Measurements from ENCODE around the gene DDX1. TPM values are rescaled to one million over a fixed set of nuclear protein-coding genes. Genes with fewer than 3 reads are reported as not detected.

DDX1 gene
- total RNA-seq, 1 experiment from 2014 or later: 62.6 TPM

GRCh38 chr2:15658911-15659310, 67.2 kb downstream of the DDX1 start:
- H3K9me2 ChIP-seq (replicated peaks; ENCODE audit: low read length): no peaks in the 10 kb centered on the region
- no peak overlapping the region for H3K4me2 ChIP-seq (ENCODE audit: low read length)
- H3F3A ChIP-seq (ENCODE audit: low read length, unreplicated experiment): no peaks in the 10 kb centered on the region
- H3K79me2 ChIP-seq (ENCODE audit: low read length): no peaks in the 10 kb centered on the region
- no peaks in the 10 kb centered on the region for H3K36me3 ChIP-seq (ENCODE audit: low read depth, low read length)
- intact Hi-C loops (cut with micrococcal nuclease): no loop called here
- H3K9me3 ChIP-seq (ENCODE audit: low read length): no peaks in the 10 kb centered on the region
- TF ChIP-seq, protein P1, sequence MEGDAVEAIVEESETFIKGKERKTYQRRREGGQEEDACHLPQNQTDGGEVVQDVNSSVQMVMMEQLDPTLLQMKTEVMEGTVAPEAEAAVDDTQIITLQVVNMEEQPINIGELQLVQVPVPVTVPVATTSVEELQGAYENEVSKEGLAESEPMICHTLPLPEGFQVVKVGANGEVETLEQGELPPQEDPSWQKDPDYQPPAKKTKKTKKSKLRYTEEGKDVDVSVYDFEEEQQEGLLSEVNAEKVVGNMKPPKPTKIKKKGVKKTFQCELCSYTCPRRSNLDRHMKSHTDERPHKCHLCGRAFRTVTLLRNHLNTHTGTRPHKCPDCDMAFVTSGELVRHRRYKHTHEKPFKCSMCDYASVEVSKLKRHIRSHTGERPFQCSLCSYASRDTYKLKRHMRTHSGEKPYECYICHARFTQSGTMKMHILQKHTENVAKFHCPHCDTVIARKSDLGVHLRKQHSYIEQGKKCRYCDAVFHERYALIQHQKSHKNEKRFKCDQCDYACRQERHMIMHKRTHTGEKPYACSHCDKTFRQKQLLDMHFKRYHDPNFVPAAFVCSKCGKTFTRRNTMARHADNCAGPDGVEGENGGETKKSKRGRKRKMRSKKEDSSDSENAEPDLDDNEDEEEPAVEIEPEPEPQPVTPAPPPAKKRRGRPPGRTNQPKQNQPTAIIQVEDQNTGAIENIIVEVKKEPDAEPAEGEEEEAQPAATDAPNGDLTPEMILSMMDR (conservative IDR thresholded peaks at IDR 0.05; ENCODE audit: low read depth, low read length): no peak
- TF ChIP-seq EZH2 (IDR thresholded peaks at IDR 0.05; ENCODE audit: low read length, unreplicated experiment) (no peak), EZH2phosphoT487 (IDR thresholded peaks at IDR 0.05; ENCODE audit: borderline replicate concordance, low read length) (no peak)
- ChIA-PET CTCF (no interaction called here), POLR2A (ENCODE audit: unreplicated experiment) (no interaction called here)
- no peak overlapping the region for H3K27ac ChIP-seq (ENCODE audit: low read length)
- no TSS peak for BruUV-seq (replicated peaks)
- ATAC-seq: no peak
- H3K27me3 ChIP-seq (ENCODE audit: low read length): peaks cover 96% of the 10 kb centered on the region
- no peak overlapping the region for H2AFZ ChIP-seq (ENCODE audit: low read length)
- H3K9ac ChIP-seq (ENCODE audit: low read length): no peak overlapping the region
- H3K4me1 ChIP-seq (ENCODE audit: insufficient read depth, low read length): no peaks in the 10 kb centered on the region
- no peak overlapping the region for H3K4me3 ChIP-seq (ENCODE audit: low read length)
- no peaks in the 10 kb centered on the region for H4K20me1 ChIP-seq (ENCODE audit: low read length)
- DNase-seq: no peak

GRCh38 chr2:15660491-15661294, 69.0 kb downstream of the DDX1 start:
- ATAC-seq: no peak

GRCh38 chr2:15661295-15661569, 69.6 kb downstream of the DDX1 start:
- no peaks in the 10 kb centered on the region for H4K20me1 ChIP-seq (ENCODE audit: low read length)
- no peaks in the 10 kb centered on the region for H3F3A ChIP-seq (ENCODE audit: low read length, unreplicated experiment)
- no peaks in the 10 kb centered on the region for H3K9me3 ChIP-seq (ENCODE audit: low read length)
- H3K4me1 ChIP-seq (ENCODE audit: insufficient read depth, low read length): no peaks in the 10 kb centered on the region
- no TSS peak for BruUV-seq (replicated peaks)
- H3K9ac ChIP-seq (ENCODE audit: low read length): no peak overlapping the region
- peaks cover 96% of the 10 kb centered on the region for H3K27me3 ChIP-seq (ENCODE audit: low read length)
- POLR2A ChIA-PET (ENCODE audit: unreplicated experiment): no interaction called here
- H3K9me2 ChIP-seq (replicated peaks; ENCODE audit: low read length): no peaks in the 10 kb centered on the region
- intact Hi-C loops (cut with micrococcal nuclease): no loop called here
- H3K4me3 ChIP-seq (ENCODE audit: low read length): no peak overlapping the region
- H3K79me2 ChIP-seq (ENCODE audit: low read length): no peaks in the 10 kb centered on the region
- TF ChIP-seq, protein P1 (conservative IDR thresholded peaks at IDR 0.05; ENCODE audit: low read depth, low read length): no peak
- no peak for TF ChIP-seq EZH2phosphoT487 (IDR thresholded peaks at IDR 0.05; ENCODE audit: borderline replicate concordance, low read length)
- no peak for TF ChIP-seq EZH2 (IDR thresholded peaks at IDR 0.05; ENCODE audit: low read length, unreplicated experiment)
- H3K4me2 ChIP-seq (ENCODE audit: low read length): no peak overlapping the region
- no peak for DNase-seq
- no peak overlapping the region for H3K27ac ChIP-seq (ENCODE audit: low read length)
- H2AFZ ChIP-seq (ENCODE audit: low read length): no peak overlapping the region
- no peaks in the 10 kb centered on the region for H3K36me3 ChIP-seq (ENCODE audit: low read depth, low read length)
- CTCF ChIA-PET: no interaction called here
- no peak for ATAC-seq

More at GRCh38 chr2:15660491-15661294, 69.0 kb downstream of the DDX1 start:
- no peaks in the 10 kb centered on the region for H3K9me2 ChIP-seq (replicated peaks; ENCODE audit: low read length)
- TF ChIP-seq, protein P1 (conservative IDR thresholded peaks at IDR 0.05; ENCODE audit: low read depth, low read length): no peak
- TF ChIP-seq EZH2 (IDR thresholded peaks at IDR 0.05; ENCODE audit: low read length, unreplicated experiment): no peak
- no peak for TF ChIP-seq EZH2phosphoT487 (IDR thresholded peaks at IDR 0.05; ENCODE audit: borderline replicate concordance, low read length)
- intact Hi-C loops (cut with micrococcal nuclease): no loop called here
- H2AFZ ChIP-seq (ENCODE audit: low read length): no peak overlapping the region
- DNase-seq: no peak
- peaks cover 96% of the 10 kb centered on the region for H3K27me3 ChIP-seq (ENCODE audit: low read length)
- H3K4me1 ChIP-seq (ENCODE audit: insufficient read depth, low read length): no peaks in the 10 kb centered on the region
- no TSS peak for BruUV-seq (replicated peaks)
- no peak overlapping the region for H3K4me3 ChIP-seq (ENCODE audit: low read length)
- H3K9me3 ChIP-seq (ENCODE audit: low read length): no peaks in the 10 kb centered on the region
- no peaks in the 10 kb centered on the region for H3F3A ChIP-seq (ENCODE audit: low read length, unreplicated experiment)
- no peaks in the 10 kb centered on the region for H4K20me1 ChIP-seq (ENCODE audit: low read length)
- H3K27ac ChIP-seq (ENCODE audit: low read length): no peak overlapping the region
- POLR2A ChIA-PET (ENCODE audit: unreplicated experiment): no interaction called here
- H3K79me2 ChIP-seq (ENCODE audit: low read length): no peaks in the 10 kb centered on the region
- CTCF ChIA-PET: no interaction called here
- H3K9ac ChIP-seq (ENCODE audit: low read length): no peak overlapping the region
- H3K4me2 ChIP-seq (ENCODE audit: low read length): no peak overlapping the region
- no peaks in the 10 kb centered on the region for H3K36me3 ChIP-seq (ENCODE audit: low read depth, low read length)
